GM18519 (cell line): ENCODE data around the gene PHACTR3.
"Not testable (repeated sequence)": the region's sequence is repeated elsewhere in the genome, so short reads cannot be mapped to it uniquely, and the experiment has no call there.

Experiments used
- ATAC-seq: cut with Tn5 transposase; IDR thresholded peaks from one replicate; pipeline ENCODE4 v1.9.1; 2021; ENCODE audit warnings: mild to moderate bottlenecking, moderate library complexity; ENCODE audit not compliant: unreplicated experiment, low FRiP score

The PHACTR3 gene

DNA sequence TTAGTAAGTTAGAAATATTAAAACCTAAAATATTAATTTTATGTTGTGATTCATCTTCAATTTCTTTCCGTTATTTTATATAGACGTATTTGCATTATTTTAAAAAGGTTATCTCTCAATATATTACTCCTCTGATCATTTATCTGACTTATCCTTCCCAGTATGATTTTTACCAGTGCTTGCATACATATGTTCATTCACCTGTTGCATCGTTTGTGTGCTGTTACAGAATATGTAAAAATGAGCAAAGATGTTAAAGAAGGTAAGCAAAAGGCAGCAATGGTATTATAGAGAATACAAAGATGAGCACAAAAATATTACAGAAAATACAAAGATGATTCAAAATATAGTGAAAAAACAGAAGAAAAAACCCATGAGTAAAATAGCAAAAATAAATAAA, 280.2 kb downstream of the PHACTR3 start:
- no peak for ATAC-seq

DNA sequence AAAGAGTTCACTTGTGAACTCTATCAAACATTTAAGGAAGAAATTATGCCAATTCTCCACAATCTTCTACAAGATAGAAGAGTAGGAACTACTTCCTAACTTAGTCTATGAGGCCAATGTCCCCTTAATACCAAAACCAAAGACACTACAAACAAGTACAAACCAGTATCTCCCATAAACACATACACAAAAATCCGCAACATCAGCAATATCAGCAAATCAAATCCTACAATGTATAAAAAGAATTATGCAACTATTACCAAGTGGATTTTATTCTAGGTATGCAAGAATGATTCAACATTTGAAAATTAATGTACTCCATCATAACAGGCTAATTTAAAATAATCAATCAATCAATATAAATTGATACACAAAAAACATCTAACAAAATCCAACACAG, 283.7 kb downstream of the PHACTR3 start:
- ATAC-seq, result no peak

DNA sequence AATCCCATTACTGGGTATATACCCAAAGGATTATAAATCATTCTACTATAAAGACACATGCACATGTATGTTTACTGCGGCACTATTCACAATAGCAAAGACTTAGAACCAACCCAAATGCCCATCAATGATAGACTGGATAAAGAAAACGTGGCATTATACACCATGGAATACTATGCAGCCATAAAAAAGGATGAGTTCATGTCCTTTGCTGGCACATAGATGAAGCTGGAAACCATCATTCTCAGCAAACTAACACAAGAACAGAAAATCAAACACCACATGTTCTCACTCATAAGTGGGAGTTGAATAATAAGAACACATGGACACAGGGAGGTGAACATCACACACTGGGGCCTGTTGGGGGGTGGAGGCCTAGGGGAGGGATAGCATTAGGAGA, 285.7 kb downstream of the PHACTR3 start:
- ATAC-seq, result not testable (repeated sequence)

- no peak for ATAC-seq
Observed at GRCh38 chr20:59891581-59891980, 287.2 kb downstream of the PHACTR3 start.

GRCh38 chr20:59895908-59896307, 291.6 kb downstream of the PHACTR3 start:
- no peak for ATAC-seq
